DMS53 (cell line): ENCODE measurements around the gene TMEM238.
"Not testable (repeated sequence)": the region's sequence is repeated elsewhere in the genome, so short reads cannot be mapped to it uniquely, and the experiment has no call there.

Experiments used
- DNase-seq: peaks from one replicate; lab custom pipeline; 2025; lab: John Stamatoyannopoulos, UW

Gene TMEM238

DNA sequence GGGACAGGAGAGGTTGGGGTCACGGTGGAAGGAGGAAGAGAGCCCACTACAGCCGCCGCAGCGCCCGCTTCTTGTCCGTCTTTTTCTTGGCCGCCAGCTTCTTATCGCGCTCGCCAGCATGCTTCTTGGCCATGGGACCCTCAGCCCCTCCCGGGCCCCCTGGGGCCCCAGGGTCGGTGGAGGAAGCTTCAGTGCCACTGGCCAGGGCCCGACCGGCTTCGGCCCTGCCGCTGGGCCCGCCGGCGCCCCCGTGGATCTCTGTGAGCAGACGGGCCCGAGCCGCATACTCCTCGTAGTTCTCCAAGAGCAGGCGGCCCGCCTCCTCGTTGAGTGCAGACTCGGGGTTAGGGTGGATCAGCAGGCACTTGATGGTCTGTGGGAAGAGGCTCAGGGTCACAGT, 17.3 kb upstream of the TMEM238 start:
- DNase-seq, result not testable (repeated sequence)

DNA sequence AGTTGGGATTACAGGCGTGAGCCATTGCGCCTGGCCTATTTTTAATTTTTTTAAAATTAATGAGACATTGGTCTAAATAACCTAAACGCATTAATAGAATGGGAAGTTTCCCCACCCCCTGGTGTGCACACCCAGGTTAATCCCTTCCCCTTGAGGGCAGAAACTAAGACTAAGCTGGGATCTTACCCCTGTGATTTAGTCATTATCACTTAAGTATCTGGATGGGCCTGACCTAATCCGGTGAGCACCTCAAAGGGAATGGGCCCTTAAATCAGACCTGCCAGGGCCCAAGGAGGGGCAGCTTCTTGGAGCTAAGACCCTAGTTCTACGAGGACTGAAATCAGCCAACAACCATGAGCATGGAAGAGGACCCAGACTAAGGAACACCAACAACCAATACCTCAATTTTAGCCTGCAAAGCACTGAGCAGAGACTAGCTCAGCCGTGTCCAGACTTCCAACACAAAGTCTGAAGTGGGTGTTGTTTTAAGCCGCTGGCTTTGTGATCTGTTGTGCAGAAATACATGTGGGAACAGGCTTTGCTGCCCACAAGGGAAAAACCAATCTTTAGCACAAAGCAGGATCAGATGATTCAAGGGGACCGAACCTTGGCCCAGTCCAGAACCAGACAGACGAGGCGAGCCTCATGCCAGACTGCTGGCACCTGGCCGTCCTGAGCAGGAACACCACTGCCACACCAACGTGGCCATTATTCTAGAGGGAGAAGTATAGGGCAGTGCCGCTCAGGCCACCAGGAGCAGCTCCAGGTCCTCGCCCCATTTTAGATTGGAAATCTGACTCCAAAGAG, 16.4 kb upstream of the TMEM238 start:
- no peak for DNase-seq

DNA sequence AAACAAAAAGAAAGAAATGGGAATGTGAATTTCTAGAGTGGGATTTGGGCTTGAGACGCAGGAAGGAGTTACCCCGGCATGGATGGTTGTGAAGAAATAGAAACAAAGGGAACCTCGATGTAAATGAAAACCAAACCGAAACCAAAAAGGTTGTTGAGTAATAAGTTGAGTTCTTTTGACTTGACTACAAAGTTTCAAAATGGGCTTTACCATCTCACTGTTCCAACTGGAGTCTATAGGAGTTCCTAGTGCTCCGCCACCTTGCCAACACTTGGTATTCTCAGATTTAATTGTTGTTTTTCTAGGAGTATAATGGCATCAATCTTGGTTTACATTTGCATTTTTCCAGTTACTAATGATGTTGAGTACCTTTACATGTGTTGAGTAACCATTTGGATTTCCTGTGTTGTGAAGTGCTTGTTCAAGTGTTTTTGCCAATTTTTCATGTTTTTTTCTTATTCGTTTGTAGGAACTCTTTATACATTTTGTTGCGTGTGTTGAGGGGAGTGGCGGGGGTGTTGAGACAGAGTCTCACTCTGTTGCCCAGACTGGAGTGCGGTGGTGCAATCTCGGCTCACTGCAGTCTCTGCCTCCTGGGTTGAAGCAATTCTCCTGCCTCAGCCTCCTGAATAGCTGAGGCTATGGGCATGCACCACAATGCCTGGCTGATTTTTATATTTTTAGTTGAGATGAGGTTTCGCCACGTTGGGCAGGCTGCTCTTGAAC, 14.3 kb upstream of the TMEM238 start:
- no peak for DNase-seq

DNA sequence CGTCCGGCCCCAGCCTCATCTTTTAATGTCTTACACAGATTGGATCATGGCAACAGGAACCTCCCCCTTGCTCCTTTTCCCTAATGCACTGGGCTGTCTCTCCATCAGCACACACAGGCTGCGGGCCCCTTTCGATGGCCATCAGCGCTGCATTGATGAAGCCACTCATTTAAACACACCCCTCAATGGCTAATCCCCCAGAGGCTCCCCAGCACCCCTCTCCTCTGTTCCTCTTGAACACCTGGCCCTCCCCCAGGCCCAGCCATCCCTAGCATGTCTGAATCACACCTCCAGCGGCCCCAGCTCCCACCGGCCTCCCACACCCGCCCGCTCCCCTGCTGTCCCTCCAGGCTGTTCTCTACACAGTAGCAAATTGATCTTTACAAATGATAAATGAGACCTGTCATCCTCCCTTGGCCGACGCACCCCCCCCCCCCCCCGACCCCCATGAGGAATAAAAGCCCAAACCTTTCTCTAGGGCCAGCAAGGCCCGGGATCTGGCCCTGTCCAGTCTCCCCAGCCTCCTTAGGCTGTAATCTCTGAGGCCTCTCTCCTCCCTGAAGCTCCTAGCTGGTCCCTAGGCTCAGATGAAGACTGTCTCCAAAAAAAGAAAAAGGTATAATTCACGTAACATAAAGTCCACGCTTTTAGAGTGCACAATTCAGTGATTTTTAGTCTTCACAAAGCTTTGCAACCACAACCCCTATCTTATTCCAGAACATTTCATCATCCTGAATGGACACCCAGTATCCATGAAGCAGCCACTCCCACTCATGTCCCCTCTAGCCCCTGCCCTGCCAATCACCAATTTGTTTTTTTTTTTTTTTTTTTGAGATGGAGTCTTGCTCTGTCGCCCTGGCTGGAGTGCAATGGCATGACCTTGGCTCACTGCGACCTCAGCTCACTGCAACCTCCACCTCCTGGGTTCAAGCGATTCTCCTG, 9.0 kb upstream of the TMEM238 start:
- no peak for DNase-seq

DNA sequence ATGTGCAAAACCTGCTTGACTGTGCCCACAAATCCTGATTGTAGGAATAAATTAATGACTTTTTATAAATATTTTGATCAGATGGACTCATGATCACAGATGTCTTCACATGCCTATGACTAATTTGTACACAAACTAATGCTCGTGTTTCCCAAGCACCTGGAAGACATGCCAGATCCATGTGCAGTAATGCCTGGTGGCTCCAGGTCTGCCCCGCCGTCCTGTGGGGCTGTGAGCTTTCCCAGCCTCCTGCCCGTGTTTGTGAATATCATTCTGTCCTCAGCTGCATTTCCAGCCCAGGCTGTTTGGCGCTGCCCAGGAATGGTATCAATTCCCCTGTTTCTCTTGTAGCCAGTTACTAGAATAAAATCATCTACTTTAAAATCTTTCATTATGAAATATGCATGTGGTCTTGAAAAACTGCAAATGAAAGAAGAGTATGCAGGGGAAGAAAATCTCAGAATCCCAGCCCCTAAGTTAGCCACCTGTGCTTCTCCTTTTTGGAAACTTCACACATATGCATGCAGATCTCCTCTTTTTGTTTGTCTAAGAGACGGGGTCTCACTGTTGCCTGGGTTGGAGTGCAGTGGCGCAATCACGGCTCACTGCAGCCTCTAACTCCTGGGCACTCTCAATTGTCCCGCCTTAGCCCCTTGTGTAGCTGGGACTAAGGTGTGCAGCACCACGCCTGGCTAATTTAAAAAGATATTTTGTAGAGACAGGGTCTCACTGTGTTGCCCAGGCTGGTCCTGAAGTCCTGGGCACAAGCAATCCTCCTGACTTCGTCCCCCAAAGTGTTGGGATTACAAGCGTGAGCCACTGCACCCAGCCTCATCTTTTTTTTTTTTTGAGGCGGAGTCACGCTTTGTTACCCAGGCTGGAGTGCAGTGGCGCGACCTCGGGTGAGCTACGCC, 7.9 kb upstream of the TMEM238 start:
- peak; percentile 59 for DNase-seq

DNA sequence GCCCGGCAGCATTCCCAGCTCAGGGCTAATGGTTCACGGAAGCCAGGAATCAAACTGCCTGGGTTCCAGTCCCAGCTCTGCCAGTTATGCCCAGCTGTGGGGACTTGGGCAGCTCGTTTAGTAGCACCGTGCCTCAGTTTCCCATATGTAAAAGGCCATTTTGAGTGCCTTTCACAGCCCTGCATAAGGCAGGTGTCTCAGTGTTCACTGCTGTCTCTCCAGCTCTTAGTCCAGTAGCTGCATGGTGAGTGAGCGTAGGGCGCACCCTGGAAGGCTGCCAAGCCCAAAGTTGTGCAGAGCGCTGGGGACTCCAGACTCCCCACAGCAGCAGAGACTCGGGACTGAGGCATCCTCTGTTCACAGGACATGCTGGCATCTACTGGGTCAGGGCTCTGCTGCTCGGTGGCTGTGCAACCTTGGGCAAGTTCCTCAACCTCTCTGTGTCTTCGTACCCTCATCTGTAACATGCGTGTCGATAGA, 7.1 kb upstream of the TMEM238 start:
- peak; percentile 50 for DNase-seq

DNA sequence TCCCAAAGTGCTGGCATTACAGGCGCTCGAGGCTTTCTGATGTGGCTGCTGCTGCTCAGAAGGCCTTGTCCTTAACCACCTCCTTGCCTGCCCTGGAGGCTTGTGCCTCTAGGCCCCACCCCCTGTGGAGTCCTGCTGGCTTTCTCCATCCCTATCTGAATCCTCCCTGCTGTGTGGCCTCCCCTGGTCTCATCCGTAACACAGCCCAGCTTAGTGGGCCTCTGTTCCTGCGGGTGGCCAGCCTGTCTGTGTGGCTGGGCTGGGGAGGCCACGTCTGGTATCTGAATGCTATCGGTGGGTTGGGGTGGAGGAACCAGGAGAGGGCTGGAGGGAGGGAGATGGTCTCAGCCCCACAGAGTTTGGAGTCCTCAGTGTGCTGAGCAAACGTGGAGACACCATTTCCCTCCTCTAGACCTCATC, 6.4 kb upstream of the TMEM238 start:
- DNase-seq, result peak; percentile 43

DNA sequence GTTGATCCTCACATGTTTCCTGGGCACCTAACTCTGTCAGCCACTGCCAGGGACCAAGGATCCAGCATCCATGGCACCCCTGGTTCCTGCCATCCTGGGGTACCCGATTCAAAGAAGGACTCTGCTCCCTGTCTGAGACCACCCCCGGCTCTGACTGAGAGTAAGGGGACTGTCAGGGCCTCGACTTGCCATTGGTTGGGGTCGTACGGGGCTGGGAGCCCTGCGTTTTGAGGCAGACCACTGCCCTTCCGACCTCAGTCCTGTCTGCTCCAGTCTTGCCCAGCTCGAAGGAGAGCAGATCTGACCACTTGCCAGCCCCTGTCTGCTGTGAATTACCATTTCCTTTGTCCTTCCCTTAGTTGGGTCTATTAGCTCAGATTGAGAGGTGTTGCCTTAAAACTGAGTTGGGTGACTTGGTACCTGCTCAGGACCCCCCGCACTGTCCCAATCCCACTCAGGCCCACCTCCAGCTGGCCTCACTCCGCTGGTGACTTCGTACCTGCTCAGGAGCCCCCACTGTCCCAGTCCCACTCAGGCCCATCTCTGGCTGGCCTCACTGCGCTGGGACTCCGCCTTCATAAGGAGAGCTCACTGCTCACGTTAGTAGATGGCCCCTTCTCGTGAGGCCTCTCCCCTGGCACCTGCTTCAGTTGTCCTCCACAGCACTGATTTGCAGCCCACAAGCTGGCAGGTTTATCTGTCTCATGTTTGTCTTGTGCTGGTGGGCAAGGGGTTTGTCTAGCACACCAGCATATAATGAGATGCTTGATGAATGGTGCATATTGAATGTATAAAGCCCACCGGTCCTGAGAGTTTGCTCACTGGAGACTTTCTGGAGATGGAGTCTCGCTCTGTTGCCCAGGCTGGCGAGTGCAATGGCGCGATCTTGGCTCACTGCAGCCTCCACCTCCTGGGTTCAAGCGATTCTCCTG, 5.6 kb upstream of the TMEM238 start:
- DNase-seq, result no peak

DNA sequence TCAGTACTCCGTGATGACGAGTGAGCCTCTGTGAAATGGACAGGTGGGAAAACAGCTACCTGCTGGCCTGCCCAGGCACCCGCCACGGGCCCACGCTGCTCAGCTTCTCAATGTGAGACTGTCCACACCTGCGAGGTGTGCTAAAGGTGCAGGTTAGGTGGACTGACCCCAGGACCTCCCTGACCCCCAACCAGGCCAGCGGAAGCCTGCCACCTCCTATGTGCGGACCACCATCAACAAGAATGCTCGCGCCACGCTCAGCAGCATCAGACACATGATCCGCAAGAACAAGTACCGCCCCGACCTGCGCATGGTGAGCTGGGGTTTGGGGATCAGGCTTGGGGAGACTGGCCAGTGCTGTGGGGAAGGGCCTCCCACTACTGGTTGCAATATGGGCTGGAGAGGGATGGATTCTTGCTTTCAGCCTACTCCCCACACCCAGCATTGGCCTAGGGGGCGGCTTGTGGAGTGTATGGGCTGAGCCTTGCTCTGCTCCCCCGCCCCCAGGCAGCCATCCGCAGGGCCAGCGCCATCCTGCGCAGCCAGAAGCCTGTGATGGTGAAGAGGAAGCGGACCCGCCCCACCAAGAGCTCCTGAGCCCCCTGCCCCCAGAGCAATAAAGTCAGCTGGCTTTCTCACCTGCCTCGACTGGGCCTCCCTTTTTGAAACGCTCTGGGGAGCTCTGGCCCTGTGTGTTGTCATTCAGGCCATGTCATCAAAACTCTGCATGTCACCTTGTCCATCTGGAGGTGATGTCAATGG, 3.8 kb upstream of the TMEM238 start:
- DNase-seq, result no peak

DNA sequence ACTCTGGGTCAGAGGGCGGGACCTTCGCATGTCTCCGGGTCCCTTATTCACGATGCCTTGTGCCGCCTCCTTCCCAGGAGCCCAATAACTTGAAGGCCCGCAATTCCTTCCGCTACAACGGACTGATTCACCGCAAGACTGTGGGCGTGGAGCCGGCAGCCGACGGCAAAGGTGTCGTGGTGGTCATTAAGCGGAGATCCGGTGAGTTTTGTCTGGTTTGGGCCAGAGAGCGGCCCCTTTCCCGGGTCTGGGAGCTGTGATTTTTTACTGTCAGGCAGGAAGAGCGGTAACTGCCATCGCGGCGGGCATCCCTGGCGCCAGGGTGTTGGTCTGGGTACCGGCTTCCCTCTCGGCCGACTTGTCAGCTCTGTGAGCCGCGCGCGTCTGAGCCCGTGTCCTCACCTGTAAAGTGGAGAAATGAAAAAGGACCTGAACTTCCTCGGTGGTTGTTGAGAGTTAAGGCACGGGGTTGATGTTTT, 2.4 kb upstream of the TMEM238 start:
- peak; percentile 49 for DNase-seq

DNA sequence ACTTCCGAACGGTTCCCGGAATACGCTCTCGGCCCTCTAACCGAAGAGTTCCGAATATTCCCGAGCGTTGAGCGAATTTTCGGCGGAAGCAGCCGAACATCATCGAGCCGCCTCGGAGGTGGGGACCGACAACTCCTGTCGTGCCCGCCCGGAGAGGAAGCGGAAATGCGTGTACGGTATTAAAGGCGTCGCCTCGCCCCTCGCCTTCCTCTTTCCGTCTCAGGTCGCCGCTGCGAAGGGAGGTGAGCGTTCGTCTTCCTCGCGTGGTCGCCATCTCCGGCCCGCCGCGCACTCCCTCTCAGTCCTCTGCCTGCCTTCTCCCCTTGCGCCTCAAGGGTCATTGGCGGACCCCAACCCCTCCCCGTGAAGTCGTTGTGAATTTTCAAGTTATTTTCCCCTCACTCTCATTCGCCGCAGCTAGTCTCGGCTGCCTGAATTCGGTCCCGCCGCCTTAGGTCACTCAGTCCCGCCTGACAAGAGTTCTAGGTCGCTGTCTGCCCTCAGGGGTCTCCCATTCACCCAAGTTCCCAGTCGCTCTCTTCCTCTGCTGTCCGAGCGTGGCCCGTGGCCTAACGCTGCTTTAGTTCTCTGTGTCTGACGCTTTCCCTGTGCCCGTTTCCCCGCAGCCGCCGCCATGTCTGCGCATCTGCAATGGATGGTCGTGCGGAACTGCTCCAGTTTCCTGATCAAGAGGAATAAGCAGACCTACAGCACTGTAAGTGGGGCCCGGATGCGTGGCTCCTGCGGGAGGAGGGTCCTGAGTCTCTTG, 1.8 kb upstream of the TMEM238 start, which contains the start of gene RPL28:
Gene RPL28 (plus strand): TSS at position 209 of the 769 bp plus-strand sequence. CDS start 426 bp downstream, at position 635.
- DNase-seq, result peak; percentile 99

DNA sequence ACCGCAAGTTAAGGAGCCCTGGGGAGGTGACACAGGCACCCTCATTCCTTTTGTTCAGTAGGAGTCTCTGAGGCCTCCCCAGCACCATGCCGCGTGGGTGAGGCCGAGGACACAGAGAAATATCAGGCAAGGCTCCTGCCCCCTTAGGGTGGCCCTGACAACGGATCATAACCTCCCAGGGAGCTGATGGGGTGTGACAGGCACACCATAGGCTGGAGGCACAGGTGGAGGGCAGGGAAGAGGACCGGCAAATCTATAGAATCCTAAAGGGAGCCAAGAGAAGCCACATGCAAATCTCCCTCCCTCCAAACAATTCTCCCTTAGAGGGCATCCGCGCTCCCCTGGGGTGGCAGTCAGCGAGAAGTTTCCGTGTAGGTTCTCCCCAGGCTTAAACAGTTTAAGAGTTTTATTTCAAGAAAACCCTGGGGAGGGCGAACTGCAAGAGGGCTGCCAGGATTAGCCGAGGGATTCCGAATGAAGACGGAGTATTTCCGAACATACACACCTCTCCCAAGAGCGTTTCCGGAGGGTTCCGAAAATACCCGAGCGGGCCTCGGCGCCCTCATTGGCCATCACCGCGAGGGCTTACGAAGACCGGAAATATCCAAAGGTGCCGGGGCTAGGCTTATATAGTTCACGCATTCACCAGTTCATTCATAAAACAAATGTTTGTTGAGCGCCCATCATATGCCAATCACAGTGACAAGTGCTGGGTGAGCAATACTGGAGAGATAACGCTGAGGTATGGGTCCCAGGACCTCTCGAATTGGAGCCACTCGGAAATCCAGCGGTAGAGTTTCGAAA, 1.0 kb upstream of the TMEM238 start:
- DNase-seq, result peak; percentile 98

DNA sequence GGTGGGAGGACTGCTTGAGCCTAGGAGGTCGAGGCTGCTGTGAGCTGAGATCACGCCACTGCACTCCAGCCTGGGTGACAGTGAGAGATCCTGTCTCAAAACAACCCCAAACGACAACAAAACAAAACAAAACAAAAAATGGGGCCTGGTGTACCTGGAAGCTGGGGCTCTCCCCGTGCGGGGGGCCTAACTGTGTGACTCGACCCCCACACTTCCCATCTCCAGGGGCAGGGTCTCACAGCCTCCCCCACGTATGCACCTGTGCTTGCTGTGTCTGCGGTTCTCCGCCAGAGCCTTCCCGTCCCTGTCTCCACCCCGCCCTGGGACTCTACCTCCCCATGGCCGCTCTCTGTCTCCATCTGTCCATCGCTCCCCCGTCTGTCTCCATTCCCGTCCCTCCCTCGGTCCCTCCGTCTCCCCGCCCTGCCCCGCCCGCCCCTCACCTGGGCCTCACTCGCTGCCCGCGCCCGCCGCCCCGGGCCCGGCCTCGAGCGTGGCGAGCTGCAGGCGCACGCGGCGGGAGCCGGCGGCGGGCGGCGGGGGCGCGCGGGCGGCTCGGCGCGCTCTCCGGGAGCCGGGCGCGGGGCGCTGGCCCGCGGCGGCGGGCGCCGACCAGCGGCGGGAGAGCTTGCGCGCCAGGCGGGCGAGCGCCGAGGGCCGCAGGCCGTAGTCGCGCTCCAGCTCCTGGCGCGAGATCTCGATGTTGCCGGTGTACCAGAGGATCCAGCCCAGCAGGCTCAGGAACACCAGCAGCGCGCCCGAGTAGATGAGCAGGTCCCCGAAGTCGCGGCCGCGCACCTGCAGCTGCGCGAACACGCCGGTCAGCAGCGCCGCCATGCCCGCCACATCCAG, 587 bp downstream of the TMEM238 start:
- DNase-seq, result peak; percentile 90

DNA sequence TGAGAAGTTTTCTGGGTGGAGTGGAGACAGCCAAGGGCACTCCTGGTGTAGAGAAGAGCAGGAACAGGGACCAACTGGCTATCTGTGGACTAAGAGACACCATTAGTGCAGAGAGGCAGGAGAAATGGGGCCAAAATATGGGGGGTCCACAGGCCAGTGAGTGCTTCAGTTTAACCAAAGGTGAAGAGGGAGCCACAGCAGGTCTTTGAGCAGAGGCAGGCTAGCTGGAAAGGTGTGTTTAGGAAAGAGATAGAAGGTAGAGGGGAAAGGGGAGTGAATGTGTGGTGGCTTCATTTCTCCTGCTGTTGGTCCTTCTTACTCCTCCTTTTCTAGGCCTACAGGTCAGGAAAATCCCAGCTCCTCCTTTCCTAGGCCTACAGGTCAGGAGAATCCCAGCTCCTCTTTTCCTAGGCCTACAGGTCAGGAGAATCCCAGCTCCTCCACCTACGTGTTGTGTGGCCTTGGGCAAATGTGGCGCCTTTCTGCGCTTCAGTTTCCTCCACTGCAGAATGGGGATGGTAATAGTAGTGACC, 1.5 kb downstream of the TMEM238 start:
- DNase-seq, result no peak

DNA sequence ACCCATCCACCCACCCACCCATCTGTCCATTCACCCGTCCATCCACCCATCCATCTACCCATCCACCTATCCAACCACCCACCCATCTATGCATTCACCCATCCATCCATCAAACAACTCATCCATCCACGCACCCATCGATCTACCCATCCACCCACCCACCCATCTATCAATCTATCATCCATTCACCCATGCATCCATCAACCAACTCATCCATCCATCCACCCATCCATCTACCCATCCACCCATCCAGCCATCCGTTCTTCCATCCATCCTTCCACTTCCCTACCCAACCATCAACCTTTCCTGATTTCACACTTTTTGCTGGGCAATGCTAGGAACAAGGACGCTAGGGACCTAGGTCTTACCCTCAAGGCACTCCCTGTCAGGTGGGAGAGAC, 2.1 kb downstream of the TMEM238 start:
- DNase-seq, result no peak

DNA sequence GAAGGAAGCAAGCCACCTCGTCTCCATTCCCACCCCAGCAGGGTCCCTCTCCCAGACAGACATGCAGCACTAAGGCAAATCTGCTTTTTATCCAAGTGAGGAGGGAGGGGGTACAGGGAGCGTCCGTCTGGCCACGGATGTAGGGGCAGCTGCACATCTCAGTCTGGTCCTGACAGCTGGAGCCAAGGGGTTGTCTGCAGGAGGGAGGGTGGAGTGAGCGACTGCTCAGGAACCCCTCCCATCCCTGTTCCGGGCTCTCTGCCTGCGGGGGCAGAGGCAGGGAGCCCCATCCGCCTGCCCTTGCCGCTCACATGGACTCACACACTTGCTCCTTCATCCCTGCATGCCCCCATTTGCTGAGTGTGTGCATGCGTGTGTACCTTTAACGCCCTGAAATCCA, 4.9 kb downstream of the TMEM238 start:
- no peak for DNase-seq
